ENCODE data around the gene RBM6.
"Not testable (repeated sequence)": the region's sequence is repeated elsewhere in the genome, so short reads cannot be mapped to it uniquely, and the experiment has no call there.

Gene RBM6

DNA sequence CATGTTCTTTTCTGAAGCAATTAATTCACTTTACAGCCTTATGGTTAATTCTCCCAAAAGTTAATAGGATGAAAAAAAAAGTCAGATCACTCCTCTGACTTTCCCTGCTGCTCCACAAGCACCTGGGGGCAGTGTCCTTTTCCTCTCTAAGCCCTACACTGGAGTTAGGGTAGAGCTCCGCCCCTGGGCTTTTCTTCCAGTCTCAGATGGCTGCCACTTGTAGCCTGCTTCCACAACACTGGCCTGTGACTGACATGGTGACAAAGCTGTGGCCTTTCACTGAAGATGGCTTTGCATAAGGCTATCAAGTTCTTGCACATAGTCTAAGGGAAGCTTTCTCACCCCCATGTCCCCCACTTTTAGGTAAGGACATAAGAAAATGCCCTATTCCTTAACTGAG, 9.0 kb upstream of the RBM6 start:
- no peak for DNase-seq
- Histone ChIP-seq H3K27me3 (no peaks in the 10 kb centered on the region), H3K4me3 (no peak overlapping the region), H3K4me1 (peaks cover 0 to 26% (median 16%) of the 10 kb centered on the region in 4 donors), H3K36me3 (no peaks in the 10 kb centered on the region), H3K9me3 (no peaks in the 10 kb centered on the region), H3K27ac (peak overlapping the region; percentile 82 to 91)
- TF ChIP-seq, protein P1, sequence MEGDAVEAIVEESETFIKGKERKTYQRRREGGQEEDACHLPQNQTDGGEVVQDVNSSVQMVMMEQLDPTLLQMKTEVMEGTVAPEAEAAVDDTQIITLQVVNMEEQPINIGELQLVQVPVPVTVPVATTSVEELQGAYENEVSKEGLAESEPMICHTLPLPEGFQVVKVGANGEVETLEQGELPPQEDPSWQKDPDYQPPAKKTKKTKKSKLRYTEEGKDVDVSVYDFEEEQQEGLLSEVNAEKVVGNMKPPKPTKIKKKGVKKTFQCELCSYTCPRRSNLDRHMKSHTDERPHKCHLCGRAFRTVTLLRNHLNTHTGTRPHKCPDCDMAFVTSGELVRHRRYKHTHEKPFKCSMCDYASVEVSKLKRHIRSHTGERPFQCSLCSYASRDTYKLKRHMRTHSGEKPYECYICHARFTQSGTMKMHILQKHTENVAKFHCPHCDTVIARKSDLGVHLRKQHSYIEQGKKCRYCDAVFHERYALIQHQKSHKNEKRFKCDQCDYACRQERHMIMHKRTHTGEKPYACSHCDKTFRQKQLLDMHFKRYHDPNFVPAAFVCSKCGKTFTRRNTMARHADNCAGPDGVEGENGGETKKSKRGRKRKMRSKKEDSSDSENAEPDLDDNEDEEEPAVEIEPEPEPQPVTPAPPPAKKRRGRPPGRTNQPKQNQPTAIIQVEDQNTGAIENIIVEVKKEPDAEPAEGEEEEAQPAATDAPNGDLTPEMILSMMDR (IDR thresholded peaks at IDR 0.05) = no peak
- intact Hi-C loops (cut with DNase I; ENCODE audit: low total_unique reads) = no loop called here

GRCh38 chr3:49932281-49932680, 7.7 kb upstream of the RBM6 start:
- H3K27me3 ChIP-seq; H3K27ac ChIP-seq; H3K36me3 ChIP-seq; H3K4me3 ChIP-seq; intact Hi-C loops (cut with DNase I; ENCODE audit: low total_unique reads); H3K9me3 ChIP-seq; DNase-seq: not testable (repeated sequence)
- H3K4me1 ChIP-seq = peaks cover 0 to 26% (median 16%) of the 10 kb centered on the region in 4 donors

- H3K4me3 ChIP-seq = no peak overlapping the region
- no peaks in the 10 kb centered on the region for H3K36me3 ChIP-seq
- H3K4me1 ChIP-seq = peaks cover 0 to 17% (median 12%) of the 10 kb centered on the region in 4 donors
- no peaks in the 10 kb centered on the region for H3K9me3 ChIP-seq
- intact Hi-C loops (cut with DNase I; ENCODE audit: low total_unique reads) = no loop called here
- DNase-seq = no peak
- no peaks in the 10 kb centered on the region for H3K27me3 ChIP-seq
- H3K27ac ChIP-seq = no peak overlapping the region
- TF ChIP-seq, protein P1 (IDR thresholded peaks at IDR 0.05) = no peak
These were observed 2.9 kb upstream of the RBM6 start for GRCh38 chr3:49937090-49937489.

DNA sequence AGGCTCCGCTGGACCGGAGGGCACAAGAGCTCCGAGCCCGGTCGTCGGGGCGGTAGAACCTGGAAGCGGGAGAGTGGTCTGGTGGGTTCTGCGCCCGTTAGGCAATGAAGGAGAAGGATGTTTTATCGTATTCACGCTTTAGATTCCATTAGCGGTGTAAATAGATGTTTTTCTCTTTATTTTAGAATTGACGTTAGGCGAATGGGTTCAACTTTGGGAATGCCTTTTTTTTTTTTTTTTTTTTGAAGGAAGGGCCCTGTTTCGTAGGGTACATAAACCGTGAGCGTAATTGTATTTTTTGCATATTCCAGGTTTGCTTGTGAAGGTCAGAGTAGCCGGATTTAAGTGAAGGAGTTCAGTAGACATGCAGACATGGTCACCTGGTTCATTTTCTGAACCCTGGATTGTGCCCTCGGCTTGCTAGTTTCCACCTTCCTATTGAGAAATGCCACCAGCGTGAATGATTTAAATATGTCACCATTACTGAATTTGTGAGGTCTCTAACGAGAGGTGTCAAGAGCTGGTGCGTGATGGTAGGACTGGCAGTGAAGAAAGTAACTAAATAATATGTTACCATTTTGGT, 808 bp downstream of the RBM6 start:
- Histone ChIP-seq H3K27ac (peak overlapping the region; percentile 91 to 94), H3K4me1 (peaks cover 0 to 23% (median 13%) of the 10 kb centered on the region in 4 donors), H3K9me3 (no peaks in the 10 kb centered on the region), H3K4me3 (peak overlapping the region; percentile 70 to 85), H3K36me3 (no peaks in the 10 kb centered on the region), H3K27me3 (no peaks in the 10 kb centered on the region)
- TF ChIP-seq, protein P1 (IDR thresholded peaks at IDR 0.05) = no peak
- DNase-seq = no peak
- intact Hi-C loops (cut with DNase I; ENCODE audit: low total_unique reads) = no loop called here

DNA sequence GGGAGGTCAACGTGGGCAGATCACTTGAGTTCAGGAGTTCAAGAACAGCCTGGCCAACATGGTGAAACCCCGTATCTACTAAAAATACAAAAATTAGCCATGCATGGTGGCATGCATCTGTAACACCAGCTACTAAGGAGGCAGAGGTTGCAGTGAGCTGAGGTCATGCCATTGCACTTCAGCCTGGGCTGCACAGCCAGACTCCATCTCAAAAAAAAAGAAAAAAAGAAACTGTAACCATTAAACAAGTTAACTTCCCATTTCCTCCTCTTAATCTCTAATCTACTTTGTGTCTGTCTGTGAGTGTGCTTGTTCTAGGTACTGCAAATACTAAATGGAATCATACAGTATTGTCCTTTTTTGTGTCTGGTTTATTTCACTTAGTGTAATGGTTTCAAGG, 2.7 kb downstream of the RBM6 start:
- intact Hi-C loops (cut with DNase I; ENCODE audit: low total_unique reads) = no loop called here
- no peak for DNase-seq
- Histone ChIP-seq H3K4me3 (no peak overlapping the region), H3K27ac (no peak overlapping the region), H3K9me3 (no peaks in the 10 kb centered on the region), H3K27me3 (no peaks in the 10 kb centered on the region), H3K4me1 (peaks cover 0 to 28% (median 16%) of the 10 kb centered on the region in 4 donors), H3K36me3 (peaks cover 0 to 7% (median 0%) of the 10 kb centered on the region in 3 donors)
- TF ChIP-seq, protein P1 (IDR thresholded peaks at IDR 0.05) = no peak

GRCh38 chr3:49952924-49953323, 13.0 kb downstream of the RBM6 start:
- Histone ChIP-seq H3K4me3 (no peak overlapping the region), H3K27ac (no peak overlapping the region), H3K9me3 (no peaks in the 10 kb centered on the region), H3K36me3 (no peaks in the 10 kb centered on the region), H3K4me1 (peaks cover 0 to 39% (median 8%) of the 10 kb centered on the region in 4 donors), H3K27me3 (no peaks in the 10 kb centered on the region)
- intact Hi-C loops (cut with DNase I; ENCODE audit: low total_unique reads) = no loop called here
- TF ChIP-seq, protein P1 (IDR thresholded peaks at IDR 0.05) = no peak
- DNase-seq = no peak

Data from tibial artery (tissue), 4 donors.